Peyer's patch (tissue), 4 donors: ENCODE measurements around the gene AGXT2.

ENCODE experiments used
- POLR2A ChIP-seq, 2 donors: fragments of 450-650 bp; IDR thresholded peaks; one replicate each; pipeline ENCODE4 v1.5.1; 2017; ENCODE audit warnings: antibody characterized with exemption in 2 of 2, mild to moderate bottlenecking in 2 of 2, moderate library complexity in 2 of 2
- TF ChIP-seq, protein P1 (sequence below), 6 experiments: fragments of 450-650 bp in 4 of 6; fragments of 200-600 bp in 2 of 6; sonication (generic) in 1 of 6; IDR thresholded peaks; one replicate each; pipeline ENCODE4 v1.5.1; 2017 to 2019; ENCODE audit warnings: antibody characterized with exemption in 6 of 6, mild to moderate bottlenecking in 3 of 6, moderate library complexity in 1 of 6

DNA sequence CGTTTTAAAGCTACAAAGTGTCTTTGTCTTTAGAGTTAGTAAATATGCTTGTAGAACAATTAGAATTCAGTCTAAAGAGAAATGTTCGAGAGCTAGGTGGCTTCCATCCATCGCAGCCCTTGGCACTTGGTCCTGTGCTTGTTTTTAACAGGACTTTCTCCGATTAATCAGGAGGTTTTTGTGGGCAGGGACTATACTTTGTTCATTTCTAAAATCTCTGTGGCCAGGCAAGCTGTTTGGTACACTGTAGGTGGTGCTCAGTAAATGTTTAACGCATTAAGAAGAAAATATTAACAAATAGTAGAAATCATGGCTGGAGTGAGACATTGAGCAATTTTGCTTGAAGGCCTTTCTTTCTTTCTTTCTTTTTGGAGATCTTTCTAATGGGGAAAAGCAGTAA lies 20.8 kb downstream of the AGXT2 start:
- TF ChIP-seq, protein P1, sequence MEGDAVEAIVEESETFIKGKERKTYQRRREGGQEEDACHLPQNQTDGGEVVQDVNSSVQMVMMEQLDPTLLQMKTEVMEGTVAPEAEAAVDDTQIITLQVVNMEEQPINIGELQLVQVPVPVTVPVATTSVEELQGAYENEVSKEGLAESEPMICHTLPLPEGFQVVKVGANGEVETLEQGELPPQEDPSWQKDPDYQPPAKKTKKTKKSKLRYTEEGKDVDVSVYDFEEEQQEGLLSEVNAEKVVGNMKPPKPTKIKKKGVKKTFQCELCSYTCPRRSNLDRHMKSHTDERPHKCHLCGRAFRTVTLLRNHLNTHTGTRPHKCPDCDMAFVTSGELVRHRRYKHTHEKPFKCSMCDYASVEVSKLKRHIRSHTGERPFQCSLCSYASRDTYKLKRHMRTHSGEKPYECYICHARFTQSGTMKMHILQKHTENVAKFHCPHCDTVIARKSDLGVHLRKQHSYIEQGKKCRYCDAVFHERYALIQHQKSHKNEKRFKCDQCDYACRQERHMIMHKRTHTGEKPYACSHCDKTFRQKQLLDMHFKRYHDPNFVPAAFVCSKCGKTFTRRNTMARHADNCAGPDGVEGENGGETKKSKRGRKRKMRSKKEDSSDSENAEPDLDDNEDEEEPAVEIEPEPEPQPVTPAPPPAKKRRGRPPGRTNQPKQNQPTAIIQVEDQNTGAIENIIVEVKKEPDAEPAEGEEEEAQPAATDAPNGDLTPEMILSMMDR (IDR thresholded peaks at IDR 0.05), result no peak
- TF ChIP-seq POLR2A (IDR thresholded peaks at IDR 0.05), result no peak
